GM12892 (cell line): Measurements from ENCODE around the gene HELT.

Experiments
- POLR2A ChIP-seq: IDR thresholded peaks from 2 replicates; pipeline ENCODE4 v1.6.1; 2011; ENCODE audit warnings: low read depth, low read length, control low read depth
- POLR2AphosphoS5 ChIP-seq: IDR thresholded peaks from 2 replicates; pipeline ENCODE4 v1.6.1; 2011; ENCODE audit warnings: low read depth, low read length, control low read depth

DNA sequence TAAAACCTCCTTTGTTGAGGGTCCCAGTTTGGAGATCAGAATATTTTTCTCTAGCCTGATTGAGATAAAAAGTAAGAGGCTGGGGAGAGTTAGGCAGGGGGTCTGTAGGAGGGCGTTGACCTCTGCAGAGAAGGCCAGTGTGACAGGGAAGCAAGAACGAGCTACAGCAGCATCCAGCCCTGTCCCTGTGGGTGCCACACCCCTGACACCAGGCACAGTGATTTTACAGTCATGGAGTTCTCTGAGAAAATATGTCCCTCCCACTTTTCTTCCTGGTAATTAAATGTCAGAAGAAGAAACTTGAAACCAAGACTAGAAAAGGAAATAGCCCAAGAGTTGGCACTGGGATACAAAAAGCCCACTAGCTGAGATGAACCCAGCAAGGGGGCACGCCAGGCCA, 25.0 kb upstream of the HELT start:
- TF ChIP-seq POLR2A (no peak), POLR2AphosphoS5 (no peak)
